ENCODE measurements around the gene NMNAT2.

DNA sequence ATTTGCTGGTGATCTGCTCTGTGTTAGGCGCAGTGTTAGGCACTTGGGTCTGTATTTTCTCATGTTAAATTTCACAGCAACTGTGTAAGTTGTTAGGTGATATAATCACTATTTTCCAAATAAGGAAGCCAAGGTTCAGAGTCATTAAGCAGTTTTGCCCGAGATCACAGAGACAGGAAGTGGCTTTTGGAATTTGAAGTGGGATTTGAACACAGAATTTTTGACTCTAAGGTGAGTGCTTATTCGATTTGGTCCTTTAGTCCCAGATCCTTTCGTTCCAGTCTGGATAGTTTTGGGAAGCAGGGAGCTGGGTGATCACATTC is 114.9 kb downstream of the NMNAT2 start:
- TF ChIP-seq MYNN (CRISPR knock-in tag; IDR thresholded peaks at IDR 0.05; ENCODE audit: low read depth), result no peak
- no peak for TF ChIP-seq MXI1 (IDR thresholded peaks at IDR 0.05; ENCODE audit: borderline replicate concordance, low read depth, low read length)
- TF ChIP-seq TOE1 (CRISPR knock-in tag; IDR thresholded peaks at IDR 0.05), result no peak
- no peak for TF ChIP-seq ZNF558 (CRISPR knock-in tag; IDR thresholded peaks at IDR 0.05; ENCODE audit: borderline replicate concordance)
- TF ChIP-seq FOXP4 (CRISPR knock-in tag; IDR thresholded peaks at IDR 0.05), result no peak
- TF ChIP-seq, protein P1, sequence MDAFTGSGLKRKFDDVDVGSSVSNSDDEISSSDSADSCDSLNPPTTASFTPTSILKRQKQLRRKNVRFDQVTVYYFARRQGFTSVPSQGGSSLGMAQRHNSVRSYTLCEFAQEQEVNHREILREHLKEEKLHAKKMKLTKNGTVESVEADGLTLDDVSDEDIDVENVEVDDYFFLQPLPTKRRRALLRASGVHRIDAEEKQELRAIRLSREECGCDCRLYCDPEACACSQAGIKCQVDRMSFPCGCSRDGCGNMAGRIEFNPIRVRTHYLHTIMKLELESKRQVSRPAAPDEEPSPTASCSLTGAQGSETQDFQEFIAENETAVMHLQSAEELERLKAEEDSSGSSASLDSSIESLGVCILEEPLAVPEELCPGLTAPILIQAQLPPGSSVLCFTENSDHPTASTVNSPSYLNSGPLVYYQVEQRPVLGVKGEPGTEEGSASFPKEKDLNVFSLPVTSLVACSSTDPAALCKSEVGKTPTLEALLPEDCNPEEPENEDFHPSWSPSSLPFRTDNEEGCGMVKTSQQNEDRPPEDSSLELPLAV (CRISPR knock-in tag; conservative IDR thresholded peaks at IDR 0.05; ENCODE audit: low read depth), result no peak
- TF ChIP-seq STAG1 (CRISPR knock-in tag; IDR thresholded peaks at IDR 0.05), result no peak
- no peak for TF ChIP-seq EP300 (IDR thresholded peaks at IDR 0.05; ENCODE audit: low read depth in 2 of 2, low read length in 2 of 2)
- no peak for TF ChIP-seq EP300 (CRISPR knock-in tag; IDR thresholded peaks at IDR 0.05; ENCODE audit: borderline replicate concordance)
- no peak for TF ChIP-seq JARID2 (CRISPR knock-in tag; IDR thresholded peaks at IDR 0.05; ENCODE audit: insufficient replicate concordance)
- TF ChIP-seq ELF4 (CRISPR knock-in tag; IDR thresholded peaks at IDR 0.05; ENCODE audit: borderline replicate concordance), result no peak

Measured in HepG2 (cell line).